ENCODE results near the gene TTLL8. TPM values are rescaled to one million over a fixed set of nuclear protein-coding genes. Genes with fewer than 3 reads are reported as not detected.

The TTLL8 gene
- total and polyA plus RNA-seq, 2 of the 8 experiments (the other 6 are each of a cell fraction or from before 2014, with no cell fraction given) = not detected

GRCh38 chr22:50081426-50082196 lies 23.5 kb upstream of the TTLL8 start:
- Histone ChIP-seq H2BK20ac (ENCODE audit: low read length) (no peak overlapping the region), H3K79me2 (ENCODE audit: control insufficient read depth in 1 of 2, insufficient read depth in 2 of 2, low read length in 2 of 2) (no peaks in the 10 kb centered on the region), H2AK5ac (ENCODE audit: low read depth, low read length) (no peak overlapping the region), H3K79me1 (ENCODE audit: low read depth, low read length) (no peaks in the 10 kb centered on the region), H2AFZ (ENCODE audit: low read length) (no peak overlapping the region), H2BK15ac (ENCODE audit: low read length) (no peak overlapping the region), H3K9ac (replicated peaks in 1 of 4; ENCODE audit: extremely low read depth in 1 of 4, low read depth in 3 of 4, low read length in 3 of 4) (no peak overlapping the region), H3K9me3 (ENCODE audit: insufficient read depth in 2 of 2, low read depth in 1 of 2, low read length in 1 of 2) (no peaks in the 10 kb centered on the region), H3K56ac (replicated peaks; ENCODE audit: insufficient read length, low read depth, low read length) (no peak overlapping the region), H4K5ac (ENCODE audit: insufficient read length, low read depth, low read length) (no peak overlapping the region), H3K23ac (ENCODE audit: insufficient read length) (no peak overlapping the region), H2BK5ac (ENCODE audit: low read depth, low read length) (no peak overlapping the region), H3K27ac (ENCODE audit: low read depth, low read length) (no peak overlapping the region), H4K91ac (replicated peaks; ENCODE audit: insufficient read length, low read length) (no peak overlapping the region), H4K8ac (ENCODE audit: extremely low read depth, insufficient read depth, low read length) (no peak overlapping the region; the same call in 1 of the 2 replicates), H4K20me1 (replicated peaks in 1 of 2; ENCODE audit: control insufficient read depth in 1 of 2, insufficient read depth in 2 of 2, low read length in 2 of 2) (no peaks in the 10 kb centered on the region), H3K36me3 (ENCODE audit: control insufficient read depth in 2 of 4, insufficient read depth in 4 of 4, low read length in 3 of 4) (no peaks in the 10 kb centered on the region), H3K4me3 (ENCODE audit: extremely low read depth in 1 of 4, insufficient read depth in 2 of 4, low read depth in 3 of 4, low read length in 4 of 4) (no peak overlapping the region), H3K4me2 (ENCODE audit: insufficient read depth in 1 of 2, low read depth in 2 of 2, low read length in 2 of 2) (no peak overlapping the region), H3K27me3 (replicated peaks in 1 of 4; ENCODE audit: control insufficient read depth in 3 of 4, extremely low read depth in 1 of 4, insufficient read depth in 3 of 4, low read length in 3 of 4) (no peaks in the 10 kb centered on the region; a peak in 1 of 7 replicates), H3K4me1 (replicated peaks in 1 of 4; ENCODE audit: control insufficient read depth in 3 of 4, insufficient read depth in 4 of 4, low read length in 3 of 4) (peaks cover 0 to 14% (median 7%) of the 10 kb centered on the region in 4 experiments; a peak in 5 of 7 replicates), H3K18ac (ENCODE audit: extremely low read depth, low read length) (no peak overlapping the region), H3K4ac (replicated peaks; ENCODE audit: insufficient read length, low read depth, low read length) (no peak overlapping the region), H3K23me2 (ENCODE audit: low read depth, low read length) (no peaks in the 10 kb centered on the region), H2BK120ac (replicated peaks; ENCODE audit: low read depth, low read length) (no peak overlapping the region), H2BK12ac (ENCODE audit: low read depth, low read length) (no peak overlapping the region), H3K14ac (ENCODE audit: insufficient read length) (no peak overlapping the region)
- 90% methylated on average over 10 of the region's 27 CpGs; no CpG with 5 or more reads in 1 of the 2 experiments for WGBS, 2 experiments (ENCODE audit: extremely low coverage in 1 of 2, insufficient coverage in 1 of 2, insufficient read length in 1 of 2, insufficient replicate concordance in 2 of 2, low coverage in 1 of 2, low lambda C conversion rate in 2 of 2, missing lambda C conversion rate in 1 of 2)
- ChIA-PET CTCF (ENCODE audit: partially characterized antibody) (interaction anchor here (0.9 to 2.1 kb wide), 6 partner anchors 9 to 60 kb away, joined by 3 to 8 read pairs (median 4); partner anchors contain the start of gene TTLL8), POLR2A (ENCODE audit: partially characterized antibody) (interaction anchor here (1.3 kb wide), 1 partner anchor 10 kb away, joined by 3 read pairs; no protein-coding TSS in a partner anchor)
- no peak for FAIRE-seq
- DNase-seq (ENCODE audit: low read depth in 1 of 2, low spot score in 2 of 2) = peak in 1 of 2 experiments; percentile 49
- no peak for TF ChIP-seq TEAD4 (IDR thresholded peaks at IDR 0.05; ENCODE audit: low read depth, low read length)
- no peak for TF ChIP-seq JUND (IDR thresholded peaks at IDR 0.05; ENCODE audit: low read length)
- TF ChIP-seq EGR1 (IDR thresholded peaks at IDR 0.05; ENCODE audit: borderline replicate concordance, low read depth, low read length) = no peak
- no peak for TF ChIP-seq TCF12 (IDR thresholded peaks at IDR 0.05; ENCODE audit: low read depth, low read length)
- TF ChIP-seq, protein P1, sequence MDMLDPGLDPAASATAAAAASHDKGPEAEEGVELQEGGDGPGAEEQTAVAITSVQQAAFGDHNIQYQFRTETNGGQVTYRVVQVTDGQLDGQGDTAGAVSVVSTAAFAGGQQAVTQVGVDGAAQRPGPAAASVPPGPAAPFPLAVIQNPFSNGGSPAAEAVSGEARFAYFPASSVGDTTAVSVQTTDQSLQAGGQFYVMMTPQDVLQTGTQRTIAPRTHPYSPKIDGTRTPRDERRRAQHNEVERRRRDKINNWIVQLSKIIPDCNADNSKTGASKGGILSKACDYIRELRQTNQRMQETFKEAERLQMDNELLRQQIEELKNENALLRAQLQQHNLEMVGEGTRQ (IDR thresholded peaks at IDR 0.05; ENCODE audit: low read length) = no peak
- TF ChIP-seq YY1 (IDR thresholded peaks at IDR 0.05; ENCODE audit: low read depth, low read length) = no peak

All from H1 (cell line).